Astrocyte of the spinal cord (primary cell): ENCODE measurements around the gene DHX16.

ENCODE experiments used
- DNase-seq: peaks from one replicate; pipeline ENCODE4 v3.0.0; 2011; ENCODE audit warnings: low read depth, low spot score
- H3K4me3 ChIP-seq: 2 replicates; pipeline ENCODE4 v1.5.1; 2011; ENCODE audit warnings: low read depth, mild to moderate bottlenecking, low read length, moderate library complexity
- in situ Hi-C: cut with HindIII; loops from 2 replicates; pipeline ENCODE4 v1.10.0; 2017; ENCODE audit warnings: low sequenced_read_pairs
- TF ChIP-seq, protein P1 (sequence below): IDR thresholded peaks from 2 replicates; pipeline ENCODE4 v1.5.1; 2012; ENCODE audit warnings: low read depth, mild to moderate bottlenecking, low read length, inconsistent platforms

DHX16 gene

DNA sequence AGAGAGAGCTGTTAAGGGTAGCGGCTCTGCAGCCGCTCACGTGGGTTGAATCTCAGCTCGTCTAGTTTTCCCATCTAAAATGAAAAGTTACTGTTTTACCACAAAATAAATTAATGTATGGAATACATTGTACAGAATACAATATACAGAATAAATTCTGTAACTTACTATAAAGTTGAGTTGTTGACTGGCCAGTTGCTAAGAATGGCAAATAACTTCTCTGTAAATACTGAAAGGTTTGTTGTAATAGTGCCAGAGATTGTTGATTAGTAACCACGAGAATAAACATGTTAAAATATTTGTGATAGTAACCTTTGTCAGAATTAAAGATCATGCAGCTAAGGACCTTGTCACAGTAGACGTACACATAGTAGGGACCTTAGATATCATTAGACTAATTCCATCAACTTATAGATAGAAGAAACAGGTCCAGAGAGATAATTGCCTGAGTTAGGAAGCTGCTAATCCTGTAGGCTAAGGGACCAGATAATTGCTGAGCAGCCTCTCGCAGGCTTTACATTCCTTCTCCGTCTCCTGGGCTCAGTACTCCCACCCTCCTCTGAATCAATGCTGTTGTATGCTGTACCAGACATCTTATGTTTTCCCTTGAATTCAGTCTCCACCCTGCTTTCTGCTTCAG is 18.5 kb upstream of the DHX16 start:
- H3K4me3 ChIP-seq, result peak overlapping the region; percentile 77
- TF ChIP-seq, protein P1, sequence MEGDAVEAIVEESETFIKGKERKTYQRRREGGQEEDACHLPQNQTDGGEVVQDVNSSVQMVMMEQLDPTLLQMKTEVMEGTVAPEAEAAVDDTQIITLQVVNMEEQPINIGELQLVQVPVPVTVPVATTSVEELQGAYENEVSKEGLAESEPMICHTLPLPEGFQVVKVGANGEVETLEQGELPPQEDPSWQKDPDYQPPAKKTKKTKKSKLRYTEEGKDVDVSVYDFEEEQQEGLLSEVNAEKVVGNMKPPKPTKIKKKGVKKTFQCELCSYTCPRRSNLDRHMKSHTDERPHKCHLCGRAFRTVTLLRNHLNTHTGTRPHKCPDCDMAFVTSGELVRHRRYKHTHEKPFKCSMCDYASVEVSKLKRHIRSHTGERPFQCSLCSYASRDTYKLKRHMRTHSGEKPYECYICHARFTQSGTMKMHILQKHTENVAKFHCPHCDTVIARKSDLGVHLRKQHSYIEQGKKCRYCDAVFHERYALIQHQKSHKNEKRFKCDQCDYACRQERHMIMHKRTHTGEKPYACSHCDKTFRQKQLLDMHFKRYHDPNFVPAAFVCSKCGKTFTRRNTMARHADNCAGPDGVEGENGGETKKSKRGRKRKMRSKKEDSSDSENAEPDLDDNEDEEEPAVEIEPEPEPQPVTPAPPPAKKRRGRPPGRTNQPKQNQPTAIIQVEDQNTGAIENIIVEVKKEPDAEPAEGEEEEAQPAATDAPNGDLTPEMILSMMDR, result no peak
- no peak for DNase-seq
- in situ Hi-C loops, result no loop called here

DNA sequence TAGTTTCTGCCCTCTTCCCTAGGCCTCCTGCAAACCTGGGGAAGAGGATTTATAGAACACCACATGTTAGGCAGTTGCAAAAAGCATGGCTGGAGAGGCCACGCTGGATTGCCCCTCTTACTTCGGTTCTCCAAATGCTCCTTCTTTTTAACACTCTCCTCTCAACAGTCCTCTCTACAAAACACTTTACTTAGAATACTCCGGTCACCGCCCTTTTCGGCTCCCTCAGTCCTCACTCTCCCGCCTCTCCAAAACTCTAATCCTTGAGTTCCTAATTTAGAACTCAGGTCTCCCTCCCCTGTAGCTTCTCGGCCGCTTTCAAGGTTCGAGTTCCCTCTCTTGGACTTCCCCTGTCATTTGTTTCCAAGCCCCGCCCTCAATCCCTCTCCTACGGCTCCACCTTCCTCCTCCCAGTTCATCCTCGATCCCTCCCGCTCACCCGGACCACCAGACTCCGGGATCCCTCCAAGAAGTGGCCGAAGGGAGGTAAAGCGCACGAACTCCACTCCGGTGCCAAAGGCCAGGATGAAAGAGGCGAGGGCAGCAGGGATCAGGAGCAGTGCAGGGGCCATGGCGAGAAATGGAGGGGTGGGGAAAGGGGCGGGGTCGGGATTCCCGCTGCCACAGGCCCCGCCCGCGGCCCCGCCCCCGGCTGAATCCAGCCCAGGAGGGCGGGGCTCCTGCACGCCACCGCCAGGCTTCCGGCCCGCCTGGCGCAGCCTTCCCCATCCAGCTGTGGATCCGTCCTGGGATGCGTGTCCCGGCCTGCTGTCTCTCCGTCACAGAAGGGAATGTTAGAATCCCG is 17.8 kb upstream of the DHX16 start, which contains the start of gene NRM:
NRM (minus strand) TSS at position 582 of the 805 bp plus-strand sequence; CDS start at position 572, 10 bp downstream.
- in situ Hi-C loops, result no loop called here
- peak; percentile 84 for DNase-seq
- TF ChIP-seq, protein P1, result no peak
- peak within 1 kb of the TSS; percentile 77 for H3K4me3 ChIP-seq

DNA sequence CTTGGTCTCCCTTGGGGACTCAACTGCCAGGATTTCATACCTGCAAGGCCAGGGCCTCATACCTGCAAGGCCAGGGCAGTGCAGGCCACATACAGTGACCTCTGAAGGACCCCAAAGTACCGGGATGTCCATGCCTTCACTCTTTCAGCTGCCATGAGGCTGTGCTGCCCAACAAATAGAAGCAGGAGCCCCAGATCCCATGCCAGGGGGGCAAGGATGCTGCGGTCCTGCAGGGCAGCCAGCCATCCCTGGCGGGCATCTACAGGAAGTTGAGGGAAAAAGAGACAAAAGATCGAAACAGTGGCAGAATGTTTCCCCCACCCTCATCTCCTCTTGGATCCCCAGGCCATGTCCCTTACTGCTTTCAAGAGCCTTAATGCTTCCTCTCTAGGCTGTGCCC is 17.2 kb upstream of the DHX16 start:
- DNase-seq, result no peak
- peak overlapping the region; percentile 77 for H3K4me3 ChIP-seq
- TF ChIP-seq, protein P1, result no peak
- in situ Hi-C loops, result no loop called here

GRCh38 chr6:30689022-30689865 is 16.4 kb upstream of the DHX16 start:
- DNase-seq, result no peak
- no peak overlapping the region for H3K4me3 ChIP-seq
- in situ Hi-C loops, result no loop called here
- TF ChIP-seq, protein P1, result no peak

DNA sequence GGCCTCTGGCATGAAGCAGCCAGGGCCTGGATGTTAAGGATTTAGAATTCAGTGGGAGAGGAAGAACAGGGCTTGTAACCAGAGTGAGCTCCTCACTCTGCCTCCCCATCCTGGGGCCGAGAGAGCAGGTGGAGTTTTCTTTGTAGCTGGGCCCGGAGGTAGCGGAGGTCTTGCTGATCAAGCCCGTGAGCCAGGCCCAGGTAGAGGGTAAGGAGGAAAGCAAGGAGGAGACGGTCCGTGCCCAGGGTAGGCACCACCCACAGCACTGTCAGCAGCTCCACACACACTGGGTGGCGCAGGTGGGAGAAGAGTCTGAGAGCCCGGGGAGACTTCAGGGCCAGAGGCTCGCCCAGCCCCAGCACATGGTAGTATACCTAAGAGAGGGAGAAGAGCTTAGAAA is 15.8 kb upstream of the DHX16 start:
- TF ChIP-seq, protein P1, result no peak
- in situ Hi-C loops, result no loop called here
- no peak for DNase-seq
- H3K4me3 ChIP-seq, result peak overlapping the region; percentile 87
